HG03442 (cell line): ENCODE data around the gene TSHZ2.
"Not testable (repeated sequence)": the region's sequence is repeated elsewhere in the genome, so short reads cannot be mapped to it uniquely, and the experiment has no call there.

ENCODE experiments used
- ATAC-seq: cut with Tn5 transposase; IDR thresholded peaks from one replicate; pipeline ENCODE4 v1.9.1; 2021; ENCODE audit warnings: mild to moderate bottlenecking, moderate library complexity; ENCODE audit not compliant: unreplicated experiment

The TSHZ2 gene

DNA sequence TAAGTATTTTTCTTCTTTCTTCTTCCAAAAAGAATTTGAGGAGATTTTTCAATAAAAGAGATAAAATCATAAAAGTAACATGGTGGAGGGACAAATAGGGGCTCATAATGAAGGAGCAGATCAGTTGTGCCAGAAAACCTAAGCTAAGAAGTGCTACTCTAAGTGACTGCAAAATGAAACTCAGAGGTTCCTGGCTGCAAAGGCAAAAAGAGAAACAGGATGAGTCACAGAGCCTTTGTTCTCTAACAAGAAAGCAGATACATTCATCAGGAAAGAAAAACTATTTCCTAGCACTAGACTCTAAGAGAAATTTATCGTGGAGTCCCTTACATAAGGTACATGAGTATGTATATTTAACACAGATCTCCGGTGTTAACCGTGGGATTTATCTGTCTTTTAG, 49.8 kb downstream of the TSHZ2 start:
- ATAC-seq, result no peak

GRCh38 chr20:53023732-53024520, 51.8 kb downstream of the TSHZ2 start:
- ATAC-seq, result no peak

GRCh38 chr20:53024653-53025052, 52.5 kb downstream of the TSHZ2 start:
- ATAC-seq, result not testable (repeated sequence)

DNA sequence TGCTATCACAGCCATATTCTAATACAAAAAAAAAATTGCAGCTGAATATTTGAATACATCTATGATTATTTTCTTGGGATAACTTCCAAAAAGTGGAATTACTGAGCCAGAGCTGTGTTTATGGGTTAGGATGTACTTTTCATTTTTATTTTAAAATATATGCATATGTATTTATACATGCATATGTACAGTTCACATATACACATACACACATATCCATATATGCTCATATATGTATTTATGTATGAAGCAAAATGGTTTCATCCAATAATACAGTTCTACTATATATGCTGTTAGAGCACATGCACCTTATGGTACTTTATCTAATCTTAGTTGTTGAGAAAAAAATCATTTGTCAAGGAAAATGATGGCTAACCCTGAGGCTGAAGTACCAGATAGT, 54.9 kb downstream of the TSHZ2 start:
- ATAC-seq, result no peak

DNA sequence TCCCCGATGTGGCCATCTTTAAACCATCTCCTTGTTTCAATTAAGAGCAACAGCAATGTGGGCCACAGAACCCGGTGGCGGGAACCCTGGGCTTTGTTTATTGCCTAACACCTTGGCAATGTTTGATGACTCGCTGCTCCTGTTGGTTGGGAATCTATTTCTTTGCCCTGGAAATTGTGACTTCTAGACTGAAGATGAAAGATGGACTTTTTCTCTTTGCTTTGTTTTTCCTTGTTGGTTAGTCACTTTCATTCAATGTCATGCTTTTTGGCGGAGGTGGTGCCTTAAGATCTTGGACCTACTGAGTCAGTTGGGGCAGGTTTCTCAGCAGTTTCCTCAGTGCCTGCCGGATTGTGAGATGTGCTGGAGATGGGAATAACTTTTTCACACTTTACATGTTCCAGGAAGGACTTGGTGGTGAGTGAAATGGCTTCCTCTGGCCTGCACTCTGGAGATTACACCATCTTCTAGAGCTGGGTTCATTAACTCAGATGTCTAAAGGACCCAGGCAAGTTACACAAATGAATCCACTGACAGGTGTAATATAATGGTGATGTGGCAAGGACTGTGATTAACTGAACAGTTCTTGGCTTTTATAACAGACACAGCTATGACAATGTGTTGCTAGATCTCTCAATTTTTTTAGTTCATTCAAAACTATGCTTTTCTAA, 56.3 kb downstream of the TSHZ2 start:
- ATAC-seq, result no peak

GRCh38 chr20:53030061-53030460, 57.9 kb downstream of the TSHZ2 start:
- no peak for ATAC-seq

DNA sequence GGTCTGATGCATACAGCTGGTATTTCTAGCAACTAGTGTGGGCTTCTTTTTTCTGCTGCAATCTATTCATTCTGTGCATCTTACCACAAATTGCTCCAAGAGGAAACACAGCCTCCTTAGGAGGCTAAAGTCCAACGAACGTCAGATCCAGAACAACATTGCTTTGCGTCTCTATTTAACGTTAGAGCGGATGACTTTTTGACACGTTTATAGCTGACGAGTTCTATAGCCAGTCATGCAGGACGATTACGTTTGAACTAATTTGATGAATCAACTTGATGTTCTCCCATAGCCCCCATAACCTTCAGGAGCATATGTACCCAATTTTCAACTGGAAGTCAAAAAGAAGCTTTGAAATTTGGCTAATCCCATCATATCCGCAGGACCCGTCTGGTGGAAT, 59.9 kb downstream of the TSHZ2 start:
- ATAC-seq, result no peak

DNA sequence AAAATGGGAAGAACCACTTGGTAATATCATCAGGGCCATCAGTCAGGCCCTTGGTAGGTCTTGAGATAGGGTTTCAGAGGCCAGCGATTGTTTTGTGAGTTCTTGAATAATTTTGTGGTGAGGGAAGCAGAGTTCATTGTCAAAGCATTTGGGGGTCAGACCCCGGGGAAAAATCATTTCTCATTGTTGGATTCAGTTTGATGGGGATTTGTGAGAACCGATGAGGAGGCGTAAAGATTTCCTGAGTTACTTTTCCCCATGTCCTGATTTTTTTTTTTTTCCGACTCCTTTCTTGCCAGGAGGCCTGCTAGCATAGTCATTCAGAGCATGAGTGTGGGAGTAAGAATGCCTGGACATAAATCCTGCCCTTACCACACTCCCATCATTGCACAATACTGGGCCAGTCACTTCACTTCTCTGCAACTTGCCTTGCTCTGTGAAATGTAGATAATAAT, 60.3 kb downstream of the TSHZ2 start:
- ATAC-seq, result no peak

DNA sequence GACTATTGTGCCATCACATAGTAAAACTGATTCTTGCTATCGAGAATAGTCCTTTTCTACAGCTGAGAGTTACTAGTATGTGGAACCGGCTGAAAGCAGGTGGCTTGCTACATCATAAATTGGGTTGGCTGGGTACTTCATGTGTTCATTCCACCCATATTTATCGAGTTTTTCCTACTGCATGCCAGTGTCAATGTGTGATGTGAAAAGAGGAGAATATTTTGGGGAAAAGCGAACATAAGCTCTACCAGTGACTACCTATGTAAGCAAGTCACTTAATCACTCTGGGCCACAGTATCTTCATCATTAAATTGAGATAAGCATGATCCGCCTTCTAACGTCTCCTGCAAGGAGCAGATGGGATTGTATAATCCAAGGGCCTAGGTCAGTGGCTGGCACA, 61.0 kb downstream of the TSHZ2 start:
- ATAC-seq, result no peak

GRCh38 chr20:53034899-53035298, 62.7 kb downstream of the TSHZ2 start:
- no peak for ATAC-seq

DNA sequence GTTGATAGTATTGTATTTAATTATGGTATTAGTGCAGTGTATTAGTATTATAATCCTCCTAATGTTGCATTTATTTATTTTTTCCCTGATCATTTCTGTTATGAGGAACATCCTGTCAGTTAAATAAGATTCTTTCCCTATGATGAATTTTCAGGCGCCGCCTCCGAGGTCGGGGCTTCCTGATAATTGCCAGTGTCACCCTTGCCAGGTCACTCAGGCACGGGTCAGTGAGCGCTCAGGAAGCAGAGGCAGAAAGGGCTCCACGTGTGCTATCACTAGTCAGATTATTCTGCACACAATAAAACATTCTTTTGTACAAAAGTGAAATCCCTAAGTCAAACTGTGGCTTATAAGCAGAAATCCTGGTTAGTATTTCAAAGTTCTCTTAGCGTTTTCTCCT, 64.8 kb downstream of the TSHZ2 start:
- ATAC-seq, result no peak

DNA sequence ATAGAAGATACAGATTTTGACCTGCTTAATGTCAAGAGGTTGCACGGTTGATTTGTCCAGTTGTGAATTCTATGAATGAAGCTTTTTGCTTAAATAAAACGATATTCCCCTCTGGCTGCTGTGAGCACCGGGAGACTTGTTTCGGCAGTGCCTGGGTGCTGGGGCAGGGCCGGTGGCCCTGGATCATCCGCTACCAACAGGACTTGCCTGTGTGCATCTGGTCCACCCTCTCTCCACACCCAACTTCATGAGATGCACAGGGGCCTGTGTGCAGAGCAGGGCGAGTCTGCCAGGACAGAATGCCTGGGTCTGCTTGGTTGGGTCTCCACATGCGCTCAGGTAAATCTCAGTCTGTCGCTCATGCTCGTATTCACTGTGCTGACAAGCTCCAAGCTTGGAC, 65.5 kb downstream of the TSHZ2 start:
- ATAC-seq, result no peak

DNA sequence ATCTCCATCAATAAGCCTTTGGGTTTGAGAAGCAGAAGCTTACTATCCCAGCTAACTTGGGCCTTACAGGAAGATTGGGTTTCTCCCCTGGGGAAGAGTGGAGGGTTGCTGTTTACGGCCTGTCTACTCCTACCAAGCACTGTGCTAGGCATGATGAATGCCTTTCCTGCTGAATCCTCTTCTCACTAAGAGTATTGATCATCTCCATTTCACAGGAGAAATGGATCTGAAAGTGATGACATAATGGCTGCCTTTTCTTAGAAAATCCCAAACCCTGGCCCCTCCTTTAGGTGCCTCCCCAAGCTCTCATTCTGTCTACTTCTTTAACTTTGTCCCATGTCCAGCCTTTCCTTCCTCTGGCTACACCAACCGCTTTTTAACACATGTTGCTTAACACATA, 66.1 kb downstream of the TSHZ2 start:
- no peak for ATAC-seq

- no peak for ATAC-seq
Observed at GRCh38 chr20:53040693-53041589, 68.8 kb downstream of the TSHZ2 start.

GRCh38 chr20:53042521-53042920, 70.4 kb downstream of the TSHZ2 start:
- ATAC-seq, result no peak

GRCh38 chr20:53044296-53044695, 72.1 kb downstream of the TSHZ2 start:
- ATAC-seq, result no peak

DNA sequence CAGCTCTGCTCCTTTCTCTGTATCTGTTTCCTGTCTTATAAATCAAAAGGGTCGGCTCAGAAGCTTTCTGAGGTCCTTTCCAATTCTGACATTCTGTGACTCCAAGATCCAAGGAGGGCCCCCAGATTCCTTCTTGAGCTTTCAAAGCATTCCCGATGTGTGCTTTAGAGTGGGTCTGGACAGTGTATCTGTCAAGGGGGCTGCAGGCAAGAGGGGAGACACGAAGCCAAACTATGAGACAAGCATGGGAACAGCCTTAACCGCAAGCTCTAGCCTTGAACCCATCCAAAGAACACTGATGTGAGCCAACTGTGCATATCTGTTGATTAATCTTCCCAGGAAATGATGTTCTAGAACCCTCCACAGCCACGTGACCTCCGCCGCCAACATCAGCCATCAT, 73.8 kb downstream of the TSHZ2 start:
- no peak for ATAC-seq

GRCh38 chr20:53047203-53047602, 75.0 kb downstream of the TSHZ2 start:
- no peak for ATAC-seq

DNA sequence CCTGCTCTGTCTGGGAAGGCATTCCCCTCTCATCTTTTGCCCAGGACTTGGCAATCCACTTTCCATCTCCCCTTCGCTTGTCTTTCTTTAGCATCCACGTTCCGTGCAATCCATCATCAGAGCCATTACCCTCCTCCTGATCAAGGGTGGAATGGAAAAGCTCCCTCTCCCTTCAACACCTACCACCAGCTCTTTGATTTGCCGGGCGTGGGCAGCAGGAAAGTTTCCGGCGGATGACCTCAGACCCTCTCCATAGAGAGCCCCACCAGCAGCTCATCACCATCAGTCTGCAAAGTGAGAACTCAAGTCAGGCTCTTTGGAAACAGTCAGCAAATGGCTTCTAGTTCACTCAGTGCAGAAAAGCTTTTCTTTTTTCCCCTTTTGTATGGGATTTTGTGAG, 76.2 kb downstream of the TSHZ2 start:
- no peak for ATAC-seq

GRCh38 chr20:53050338-53050737, 78.2 kb downstream of the TSHZ2 start:
- ATAC-seq, result no peak

- ATAC-seq, result no peak
Observed at GRCh38 chr20:53052380-53052779, 80.2 kb downstream of the TSHZ2 start.
